Measurements from ENCODE around the gene SBF2. TPM values are rescaled to one million over a fixed set of nuclear protein-coding genes. Genes with fewer than 3 reads are reported as not detected.
A peak's percentile ranks its signal among the peaks of the same experiment; 100 is the strongest.

SBF2 gene
- total RNA-seq, 4 donors from 2014 or later = 75.0 to 104 (median 86.9) TPM

DNA sequence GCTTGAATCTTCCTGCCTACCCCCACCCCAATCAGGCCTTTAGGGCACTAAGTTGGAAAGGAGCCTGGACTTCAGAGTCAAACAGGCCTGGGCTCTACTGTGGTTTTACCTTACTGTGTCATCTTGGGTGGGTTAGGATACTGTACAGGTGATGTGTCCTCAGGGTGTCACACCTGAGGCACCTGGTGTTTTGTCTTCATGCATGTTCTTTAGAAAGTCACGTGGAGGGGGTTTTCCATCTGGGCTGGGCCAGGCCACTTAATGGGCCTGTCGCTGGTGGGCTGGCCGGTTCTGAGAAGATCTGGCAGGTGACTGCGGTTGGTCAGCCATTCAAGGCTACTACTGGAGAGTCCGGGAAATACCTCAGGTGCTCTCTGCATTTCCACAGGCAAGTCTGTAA lies 537.6 kb downstream of the SBF2 start:
- DNase-seq (ENCODE audit: low spot score in 2 of 2) = no peak
- Histone ChIP-seq H3K27me3 (no peaks in the 10 kb centered on the region), H3K27ac (peak overlapping the region in 2 of 4 donors; percentile 12 to 36), H3K4me1 (peaks cover 0 to 60% (median 39%) of the 10 kb centered on the region in 4 donors), H3K36me3 (peaks cover 0 to 10% (median 0%) of the 10 kb centered on the region in 3 donors), H3K4me3 (no peak overlapping the region), H3K9me3 (no peaks in the 10 kb centered on the region)
- 91 to 99% methylated on average over 5 of the region's 5 CpGs for WGBS, 2 donors
- TF ChIP-seq, protein P1, sequence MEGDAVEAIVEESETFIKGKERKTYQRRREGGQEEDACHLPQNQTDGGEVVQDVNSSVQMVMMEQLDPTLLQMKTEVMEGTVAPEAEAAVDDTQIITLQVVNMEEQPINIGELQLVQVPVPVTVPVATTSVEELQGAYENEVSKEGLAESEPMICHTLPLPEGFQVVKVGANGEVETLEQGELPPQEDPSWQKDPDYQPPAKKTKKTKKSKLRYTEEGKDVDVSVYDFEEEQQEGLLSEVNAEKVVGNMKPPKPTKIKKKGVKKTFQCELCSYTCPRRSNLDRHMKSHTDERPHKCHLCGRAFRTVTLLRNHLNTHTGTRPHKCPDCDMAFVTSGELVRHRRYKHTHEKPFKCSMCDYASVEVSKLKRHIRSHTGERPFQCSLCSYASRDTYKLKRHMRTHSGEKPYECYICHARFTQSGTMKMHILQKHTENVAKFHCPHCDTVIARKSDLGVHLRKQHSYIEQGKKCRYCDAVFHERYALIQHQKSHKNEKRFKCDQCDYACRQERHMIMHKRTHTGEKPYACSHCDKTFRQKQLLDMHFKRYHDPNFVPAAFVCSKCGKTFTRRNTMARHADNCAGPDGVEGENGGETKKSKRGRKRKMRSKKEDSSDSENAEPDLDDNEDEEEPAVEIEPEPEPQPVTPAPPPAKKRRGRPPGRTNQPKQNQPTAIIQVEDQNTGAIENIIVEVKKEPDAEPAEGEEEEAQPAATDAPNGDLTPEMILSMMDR (IDR thresholded peaks at IDR 0.05) = no peak
- TF ChIP-seq EP300 (IDR thresholded peaks at IDR 0.05) = no peak
- no peak for TF ChIP-seq POLR2A (IDR thresholded peaks at IDR 0.05)

DNA sequence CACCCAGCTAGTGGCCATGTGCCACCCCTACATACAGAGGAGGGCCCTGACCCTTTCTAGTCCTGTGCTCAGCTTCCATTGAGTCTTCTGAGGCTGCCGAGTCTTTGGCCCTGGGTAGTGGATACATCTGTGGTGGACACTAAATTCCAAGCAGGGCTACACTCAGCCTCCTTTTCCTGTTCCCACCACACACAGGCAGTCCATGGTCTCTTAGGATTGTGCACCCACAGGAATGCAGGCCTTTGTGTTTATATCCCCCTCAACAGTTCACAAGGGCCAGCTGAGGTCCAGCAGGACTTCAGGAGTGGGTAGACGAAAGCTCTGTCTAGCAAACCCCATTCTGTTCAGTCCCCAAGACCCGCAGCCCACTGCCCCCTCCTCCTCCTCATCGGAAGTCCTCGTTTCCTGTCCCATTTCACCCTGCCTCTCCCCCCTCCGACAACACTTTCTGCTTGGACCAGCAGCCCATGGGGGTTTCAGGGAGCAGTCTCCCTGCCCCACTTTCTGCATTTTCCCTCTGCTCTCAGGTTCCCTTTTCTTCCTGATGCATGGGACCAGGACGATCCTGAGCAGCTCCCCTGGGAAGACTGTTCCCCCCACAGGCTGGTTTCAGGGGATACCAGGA lies 538.3 kb downstream of the SBF2 start:
- H3K27me3 ChIP-seq = no peaks in the 10 kb centered on the region
- H3K4me1 ChIP-seq = peaks cover 0 to 54% (median 39%) of the 10 kb centered on the region in 4 donors
- H3K9me3 ChIP-seq = no peaks in the 10 kb centered on the region
- WGBS, 2 donors = 31 to 33% methylated on average over 7 of the region's 7 CpGs
- TF ChIP-seq EP300 (IDR thresholded peaks at IDR 0.05) = no peak
- TF ChIP-seq, protein P1 (IDR thresholded peaks at IDR 0.05) = no peak
- TF ChIP-seq POLR2A (IDR thresholded peaks at IDR 0.05) = no peak
- H3K36me3 ChIP-seq = peaks cover 0 to 17% (median 0%) of the 10 kb centered on the region in 3 donors
- peak overlapping the region in 3 of 4 donors; percentile 12 to 57 (median 36) for H3K27ac ChIP-seq
- H3K4me3 ChIP-seq = no peak overlapping the region
- no peak for DNase-seq (ENCODE audit: low spot score in 2 of 2)

DNA sequence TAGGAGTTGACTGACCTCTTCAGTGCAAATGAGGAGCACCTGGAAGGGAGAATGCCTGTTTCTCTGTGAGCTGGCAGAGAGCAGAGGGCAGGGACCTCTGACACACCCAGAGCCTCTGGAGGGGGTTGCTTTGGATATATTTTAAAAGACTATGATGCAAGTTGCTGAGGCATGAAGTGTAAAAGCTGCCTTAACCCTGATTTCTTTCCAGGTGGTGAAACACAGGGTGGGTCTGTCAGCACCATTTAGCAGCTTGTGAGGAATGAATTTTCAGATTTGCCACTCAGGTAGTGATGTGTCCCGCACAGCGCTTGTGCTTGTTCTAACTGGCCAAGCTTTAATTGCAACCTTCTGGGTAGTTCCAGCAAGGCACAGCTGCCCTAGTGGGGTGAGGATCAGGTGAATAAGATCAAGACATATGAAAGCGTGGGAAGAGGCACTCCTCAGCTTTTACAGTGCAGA lies 540.0 kb downstream of the SBF2 start:
- TF ChIP-seq POLR2A (IDR thresholded peaks at IDR 0.05) = no peak
- TF ChIP-seq, protein P1 (IDR thresholded peaks at IDR 0.05) = no peak
- peak in 1 of 2 donors; percentile 42 for TF ChIP-seq EP300 (IDR thresholded peaks at IDR 0.05)

DNA sequence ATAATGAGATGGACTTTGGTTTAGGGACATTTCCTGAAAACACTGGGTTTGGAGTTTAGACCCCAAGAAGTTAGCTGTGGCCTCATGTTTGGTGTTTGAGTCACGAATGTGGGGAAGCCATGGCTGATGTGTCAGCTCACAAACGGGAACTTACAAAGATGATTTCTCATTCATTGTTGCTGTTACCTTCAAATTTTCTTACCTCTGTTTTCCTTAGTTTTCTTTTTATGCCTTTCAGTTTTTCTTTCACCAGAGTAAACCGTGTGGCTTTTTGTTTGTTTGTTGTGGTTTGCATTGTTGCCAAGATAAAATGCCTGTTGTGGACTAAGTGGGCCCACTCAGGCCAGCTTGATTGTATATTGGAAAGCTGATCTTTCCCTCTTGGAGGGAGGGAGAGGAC lies 541.0 kb downstream of the SBF2 start:
- Histone ChIP-seq H3K9me3 (no peaks in the 10 kb centered on the region), H3K27me3 (no peaks in the 10 kb centered on the region), H3K4me3 (no peak overlapping the region), H3K27ac (no peak overlapping the region), H3K4me1 (peaks cover 0 to 41% (median 22%) of the 10 kb centered on the region in 4 donors), H3K36me3 (peaks cover 0 to 40% (median 7%) of the 10 kb centered on the region in 3 donors)
- WGBS, 2 donors = 52 to 55% methylated on average over 3 of the region's 3 CpGs
- TF ChIP-seq, protein P1 (IDR thresholded peaks at IDR 0.05) = no peak
- no peak for TF ChIP-seq POLR2A (IDR thresholded peaks at IDR 0.05)
- no peak for TF ChIP-seq EP300 (IDR thresholded peaks at IDR 0.05)
- DNase-seq (ENCODE audit: low spot score in 2 of 2) = no peak

More for the DNA sequence above, 540.0 kb downstream of the SBF2 start:
- 78 to 84% methylated on average over 3 of the region's 3 CpGs for WGBS, 2 donors
- no peak for DNase-seq (ENCODE audit: low spot score in 2 of 2)
- H3K27me3 ChIP-seq = no peaks in the 10 kb centered on the region
- H3K4me1 ChIP-seq = peaks cover 0 to 38% (median 23%) of the 10 kb centered on the region in 4 donors
- no peaks in the 10 kb centered on the region for H3K9me3 ChIP-seq
- no peak overlapping the region for H3K4me3 ChIP-seq
- H3K36me3 ChIP-seq = peaks cover 0 to 33% (median 7%) of the 10 kb centered on the region in 3 donors
- H3K27ac ChIP-seq = peak overlapping the region in 3 of 4 donors; percentile 12 to 36 (median 27)

DNA sequence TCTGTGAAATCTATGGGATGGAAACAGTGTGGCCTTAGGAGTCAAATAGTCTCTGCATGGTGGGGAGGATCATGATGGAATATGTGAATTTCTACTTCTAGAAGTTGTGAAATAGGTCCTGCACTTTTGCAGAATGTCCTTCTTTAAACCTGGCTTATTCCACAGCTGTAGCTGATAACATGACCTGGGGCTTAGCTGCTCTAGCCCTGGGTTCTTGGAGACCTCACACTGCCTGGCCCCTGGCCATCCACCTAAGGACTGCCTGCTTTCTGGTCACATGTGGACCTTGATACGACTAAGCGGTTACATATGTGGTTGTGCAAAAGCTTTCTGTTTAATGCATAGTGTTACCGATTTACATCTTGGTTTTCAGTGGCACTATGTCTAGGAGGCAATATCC lies 541.9 kb downstream of the SBF2 start:
- TF ChIP-seq EP300 (IDR thresholded peaks at IDR 0.05) = no peak
- TF ChIP-seq, protein P1 (IDR thresholded peaks at IDR 0.05) = no peak
- no peak for TF ChIP-seq POLR2A (IDR thresholded peaks at IDR 0.05)
- Histone ChIP-seq H3K4me1 (peaks cover 0 to 42% (median 21%) of the 10 kb centered on the region in 4 donors), H3K9me3 (no peaks in the 10 kb centered on the region), H3K27ac (no peak overlapping the region), H3K27me3 (no peaks in the 10 kb centered on the region), H3K36me3 (peaks cover 0 to 40% (median 7%) of the 10 kb centered on the region in 3 donors), H3K4me3 (no peak overlapping the region)
- no peak for DNase-seq (ENCODE audit: low spot score in 2 of 2)
- WGBS, 2 donors = 65 to 68% methylated on average over 3 of the region's 3 CpGs

Measured in tibial nerve (tissue), 4 donors.